SU-DHL-6 (cell line): ENCODE results near the gene PRRC2B.

Experiments used
- H2AFZ ChIP-seq: fragments of 200-600 bp; sonication (generic); 2 replicates; pipeline ENCODE4 v1.6.1; 2014; ENCODE audit warnings: low read depth, mild to moderate bottlenecking, moderate library complexity, mixed read lengths, antibody characterized with exemption, low read length; ENCODE audit not compliant: severe bottlenecking
- H3F3A ChIP-seq: fragments of 200-600 bp; shearing (Covaris generic); 2 replicates; pipeline ENCODE4 v1.6.0; 2016; ENCODE audit warnings: antibody characterized with exemption, mild to moderate bottlenecking; ENCODE audit not compliant: insufficient read depth
- H3K27ac ChIP-seq: fragments of 200-600 bp; sonication (generic); 2 replicates; pipeline ENCODE4 v1.5.1; 2016; ENCODE audit warnings: low read depth, mild to moderate bottlenecking, low read length, moderate library complexity, mixed read lengths
- H3K27me3 ChIP-seq: fragments of 200-600 bp; sonication (generic), shearing (Covaris generic); 2 replicates; pipeline ENCODE4 v1.6.0; 2014; ENCODE audit warnings: mild to moderate bottlenecking, low read length
- H3K36me3 ChIP-seq: fragments of 200-600 bp; sonication (generic); 2 replicates; pipeline ENCODE4 v1.6.1; 2014; ENCODE audit warnings: mild to moderate bottlenecking, low read length, mixed read lengths
- H3K4me2 ChIP-seq: fragments of 300-600, 200-600 bp; shearing (Covaris generic), sonication (generic); 2 replicates; pipeline ENCODE4 v1.6.0; 2014; ENCODE audit warnings: low read length, low read depth, mild to moderate bottlenecking; ENCODE audit not compliant: poor library complexity, severe bottlenecking
- H3K4me3 ChIP-seq: fragments of 200-600 bp; sonication (generic); 2 replicates; pipeline ENCODE4 v1.5.1; 2014; ENCODE audit warnings: antibody characterized with exemption, low read length, mild to moderate bottlenecking, mixed read lengths; ENCODE audit not compliant: insufficient read depth, poor library complexity, severe bottlenecking
- H3K79me2 ChIP-seq: fragments of 200-600 bp; sonication (generic); 2 replicates; pipeline ENCODE4 v1.6.1; 2014; ENCODE audit warnings: mild to moderate bottlenecking, low read length, moderate library complexity; ENCODE audit not compliant: insufficient read depth
- H3K9ac ChIP-seq: fragments of 200-600 bp; sonication (generic); 2 replicates; pipeline ENCODE4 v1.7.0; 2014; ENCODE audit warnings: mild to moderate bottlenecking, low read length
- H3K9me2 ChIP-seq: fragments of 200-600 bp; sonication (generic); replicated peaks from 2 replicates; pipeline ENCODE4 v1.6.1; 2014; ENCODE audit warnings: low read length; ENCODE audit not compliant: insufficient read depth
- H3K9me3 ChIP-seq: fragments of 200-600 bp; sonication (generic); 2 replicates; pipeline ENCODE4 v1.6.1; 2014; ENCODE audit warnings: low read length, mixed read lengths; ENCODE audit not compliant: insufficient read depth
- H4K20me1 ChIP-seq: fragments of 200-600 bp; sonication (generic); 2 replicates; pipeline ENCODE4 v1.6.1; 2014; ENCODE audit warnings: low read depth, mild to moderate bottlenecking, antibody characterized with exemption, low read length, moderate library complexity, mixed read lengths
- EZH2phosphoT487 ChIP-seq: fragments of 200-600 bp; sonication (generic), shearing (Covaris generic); conservative IDR thresholded peaks from 2 replicates; pipeline ENCODE4 v1.6.1; 2018; ENCODE audit warnings: mild to moderate bottlenecking, antibody characterized with exemption, low read length, moderate library complexity, mixed read lengths
- TF ChIP-seq, protein P1 (sequence below): fragments of 200-600 bp; sonication (generic); IDR thresholded peaks from one replicate; pipeline ENCODE4 v1.5.1; 2017; ENCODE audit warnings: antibody characterized with exemption, mild to moderate bottlenecking, low read length, moderate library complexity; ENCODE audit not compliant: insufficient read depth, poor library complexity, severe bottlenecking

PRRC2B gene

DNA sequence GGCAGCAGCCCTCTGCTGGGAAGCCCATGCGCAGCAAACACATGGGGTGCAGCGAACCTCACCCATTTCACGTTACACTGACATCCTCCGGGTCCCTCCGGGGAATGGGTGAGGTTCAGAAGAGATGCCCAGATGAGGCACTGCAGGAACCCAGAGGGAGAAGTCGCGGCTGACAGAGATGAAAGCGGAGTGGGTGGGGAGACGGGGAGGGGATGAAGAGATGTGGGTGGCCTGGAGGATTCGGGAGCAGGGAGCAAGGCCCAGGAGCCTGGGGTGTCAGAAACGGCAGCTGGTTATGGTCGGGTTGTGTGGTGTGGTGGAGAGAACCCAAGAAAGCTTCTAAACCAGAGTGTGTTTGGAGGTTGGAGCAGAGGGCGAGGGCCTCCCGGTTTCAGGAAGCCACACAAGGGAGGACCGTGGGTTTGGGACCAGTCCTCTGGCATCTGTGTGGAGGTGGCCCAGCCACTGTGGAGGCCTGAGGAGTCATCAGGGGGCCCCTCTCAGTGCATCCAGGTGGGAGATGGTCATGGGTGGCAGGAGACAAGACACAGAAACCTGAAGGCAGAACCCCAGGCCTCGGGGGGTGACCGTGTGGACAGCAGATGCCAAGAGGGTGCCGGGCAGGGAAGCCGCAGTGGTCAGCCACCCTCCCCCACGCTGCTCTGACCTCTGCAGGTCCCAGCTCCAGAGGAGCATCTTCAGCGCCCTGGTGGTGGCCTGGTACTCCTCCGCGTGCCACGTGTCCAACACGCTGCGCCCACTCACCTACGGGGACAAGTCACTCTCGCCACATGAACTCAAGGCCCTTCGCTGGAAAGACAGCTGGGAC, 128.6 kb downstream of the PRRC2B start:
- Histone ChIP-seq H3K9ac (no peak overlapping the region), H3K4me3 (no peak overlapping the region), H3K27ac (no peak overlapping the region), H4K20me1 (no peaks in the 10 kb centered on the region), H3K36me3 (no peaks in the 10 kb centered on the region), H3K9me3 (no peaks in the 10 kb centered on the region), H2AFZ (no peak overlapping the region), H3K9me2 (no peaks in the 10 kb centered on the region), H3K27me3 (no peaks in the 10 kb centered on the region), H3F3A (no peaks in the 10 kb centered on the region), H3K4me2 (no peak overlapping the region), H3K79me2 (no peaks in the 10 kb centered on the region)
- TF ChIP-seq, protein P1, sequence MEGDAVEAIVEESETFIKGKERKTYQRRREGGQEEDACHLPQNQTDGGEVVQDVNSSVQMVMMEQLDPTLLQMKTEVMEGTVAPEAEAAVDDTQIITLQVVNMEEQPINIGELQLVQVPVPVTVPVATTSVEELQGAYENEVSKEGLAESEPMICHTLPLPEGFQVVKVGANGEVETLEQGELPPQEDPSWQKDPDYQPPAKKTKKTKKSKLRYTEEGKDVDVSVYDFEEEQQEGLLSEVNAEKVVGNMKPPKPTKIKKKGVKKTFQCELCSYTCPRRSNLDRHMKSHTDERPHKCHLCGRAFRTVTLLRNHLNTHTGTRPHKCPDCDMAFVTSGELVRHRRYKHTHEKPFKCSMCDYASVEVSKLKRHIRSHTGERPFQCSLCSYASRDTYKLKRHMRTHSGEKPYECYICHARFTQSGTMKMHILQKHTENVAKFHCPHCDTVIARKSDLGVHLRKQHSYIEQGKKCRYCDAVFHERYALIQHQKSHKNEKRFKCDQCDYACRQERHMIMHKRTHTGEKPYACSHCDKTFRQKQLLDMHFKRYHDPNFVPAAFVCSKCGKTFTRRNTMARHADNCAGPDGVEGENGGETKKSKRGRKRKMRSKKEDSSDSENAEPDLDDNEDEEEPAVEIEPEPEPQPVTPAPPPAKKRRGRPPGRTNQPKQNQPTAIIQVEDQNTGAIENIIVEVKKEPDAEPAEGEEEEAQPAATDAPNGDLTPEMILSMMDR: no peak
- TF ChIP-seq EZH2phosphoT487: no peak

DNA sequence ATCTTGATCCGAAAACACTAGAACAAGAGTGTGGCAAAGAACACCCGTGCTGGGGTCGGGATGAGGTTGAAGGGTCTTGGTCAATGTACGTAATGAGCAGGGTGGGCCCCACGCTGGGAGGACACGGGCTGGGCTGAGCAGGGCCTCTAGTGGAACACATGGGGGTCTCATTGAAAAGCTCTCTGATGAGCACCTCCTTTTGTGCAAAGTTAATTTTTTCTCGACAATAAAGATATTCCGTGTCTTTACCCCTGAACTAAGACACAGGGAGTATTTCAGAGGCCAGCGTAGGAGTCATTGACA, 129.2 kb downstream of the PRRC2B start:
- H3K9me2 ChIP-seq: no peaks in the 10 kb centered on the region
- no peaks in the 10 kb centered on the region for H3F3A ChIP-seq
- no peak overlapping the region for H2AFZ ChIP-seq
- no peaks in the 10 kb centered on the region for H4K20me1 ChIP-seq
- no peak overlapping the region for H3K9ac ChIP-seq
- H3K9me3 ChIP-seq: no peaks in the 10 kb centered on the region
- H3K4me2 ChIP-seq: no peak overlapping the region
- H3K36me3 ChIP-seq: no peaks in the 10 kb centered on the region
- no peak overlapping the region for H3K27ac ChIP-seq
- H3K4me3 ChIP-seq: no peak overlapping the region
- TF ChIP-seq, protein P1: no peak
- TF ChIP-seq EZH2phosphoT487: no peak
- H3K79me2 ChIP-seq: no peaks in the 10 kb centered on the region
- no peaks in the 10 kb centered on the region for H3K27me3 ChIP-seq

DNA sequence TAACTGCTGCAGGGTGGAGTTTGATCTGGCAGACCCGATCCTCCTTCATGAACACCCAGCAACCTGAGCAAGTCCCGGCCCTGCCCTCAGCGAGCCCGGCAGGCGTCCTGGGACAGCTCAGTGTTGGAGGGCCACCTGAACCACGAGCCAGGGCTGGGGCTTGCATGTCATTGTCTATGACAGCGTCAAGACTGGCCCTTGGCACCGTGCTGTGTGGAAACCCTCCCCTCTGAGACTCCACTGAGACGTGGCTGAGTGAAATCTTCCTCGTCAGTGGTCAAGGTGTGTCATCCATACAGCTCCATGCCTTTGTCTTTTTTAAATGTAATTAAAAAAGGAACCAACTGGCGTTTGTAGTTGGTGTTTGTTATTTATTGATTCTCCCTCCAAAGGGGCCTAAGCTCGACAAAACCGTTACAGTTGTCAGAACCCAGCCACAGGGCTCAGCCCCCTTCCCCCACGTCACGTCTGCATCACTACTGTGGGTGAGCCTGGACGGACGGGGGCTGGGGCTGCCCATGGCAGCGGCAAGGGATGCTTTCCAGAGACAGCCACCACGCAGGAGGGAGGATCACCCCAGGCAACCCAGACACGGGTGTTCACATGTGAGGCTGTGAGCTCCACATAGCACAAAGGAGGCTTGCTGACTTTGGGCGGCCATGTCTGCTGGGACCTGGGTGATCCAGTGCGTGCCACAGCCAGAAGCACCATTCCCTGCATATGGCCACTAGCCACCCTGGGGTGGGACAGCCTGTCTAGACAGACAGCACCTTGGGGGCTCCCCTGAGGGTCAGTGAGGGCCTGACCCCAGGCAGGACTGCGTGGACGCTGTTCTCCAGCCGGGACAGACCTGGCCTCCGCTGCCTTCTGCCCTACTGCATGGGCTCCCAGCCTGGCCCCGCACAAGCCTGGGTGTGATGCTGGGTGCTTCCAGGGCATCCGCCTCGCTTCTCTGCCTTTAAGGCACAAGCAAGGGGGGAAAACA, 129.9 kb downstream of the PRRC2B start:
- Histone ChIP-seq H3K36me3 (no peaks in the 10 kb centered on the region), H4K20me1 (no peaks in the 10 kb centered on the region)

More for the DNA sequence above, 129.9 kb downstream of the PRRC2B start:
- H3K79me2 ChIP-seq: no peaks in the 10 kb centered on the region
- TF ChIP-seq EZH2phosphoT487: no peak
- TF ChIP-seq, protein P1: no peak
- no peaks in the 10 kb centered on the region for H3F3A ChIP-seq
- no peaks in the 10 kb centered on the region for H3K9me2 ChIP-seq
- no peaks in the 10 kb centered on the region for H3K9me3 ChIP-seq
- no peak overlapping the region for H3K4me3 ChIP-seq
- no peak overlapping the region for H3K9ac ChIP-seq
- no peak overlapping the region for H3K4me2 ChIP-seq
- no peak overlapping the region for H3K27ac ChIP-seq
- no peaks in the 10 kb centered on the region for H3K27me3 ChIP-seq
- no peak overlapping the region for H2AFZ ChIP-seq
